GM19193 (cell line): ENCODE data around the gene PRKAR2A.

Experiments
- POLR2A ChIP-seq: IDR thresholded peaks from 4 replicates; pipeline ENCODE4 v1.6.1; 2011; ENCODE audit not compliant: insufficient read depth, insufficient read length; ENCODE audit errors: extremely low read depth

PRKAR2A gene

GRCh38 chr3:48804930-48805329 is 42.7 kb downstream of the PRKAR2A start:
- no peak for TF ChIP-seq POLR2A

GRCh38 chr3:48798998-48799397 is 48.7 kb downstream of the PRKAR2A start:
- no peak for TF ChIP-seq POLR2A

GRCh38 chr3:48797626-48798025 is 50.0 kb downstream of the PRKAR2A start:
- TF ChIP-seq POLR2A: no peak

- TF ChIP-seq POLR2A: no peak
Measured at GRCh38 chr3:48795997-48796732, 51.5 kb downstream of the PRKAR2A start.

- no peak for TF ChIP-seq POLR2A
Measured at GRCh38 chr3:48789665-48790064, 58.0 kb downstream of the PRKAR2A start.

- no peak for TF ChIP-seq POLR2A
Measured at GRCh38 chr3:48788544-48789162, 59.0 kb downstream of the PRKAR2A start.

GRCh38 chr3:48784426-48785120 is 63.1 kb downstream of the PRKAR2A start:
- TF ChIP-seq POLR2A: no peak

- no peak for TF ChIP-seq POLR2A
Measured at GRCh38 chr3:48783304-48783703, 64.4 kb downstream of the PRKAR2A start.

- no peak for TF ChIP-seq POLR2A
Measured at GRCh38 chr3:48782046-48782445, 65.6 kb downstream of the PRKAR2A start.

GRCh38 chr3:48776854-48777253 is 70.8 kb downstream of the PRKAR2A start:
- no peak for TF ChIP-seq POLR2A

GRCh38 chr3:48770192-48770502 is 77.5 kb downstream of the PRKAR2A start:
- TF ChIP-seq POLR2A: no peak

- TF ChIP-seq POLR2A: no peak
Measured at GRCh38 chr3:48765376-48765775, 82.3 kb downstream of the PRKAR2A start.

- TF ChIP-seq POLR2A: no peak
Measured at GRCh38 chr3:48762816-48763215, 84.9 kb downstream of the PRKAR2A start.

GRCh38 chr3:48759071-48759470 is 88.6 kb downstream of the PRKAR2A start:
- TF ChIP-seq POLR2A: no peak

GRCh38 chr3:48756640-48757039 is 91.0 kb downstream of the PRKAR2A start:
- no peak for TF ChIP-seq POLR2A

- TF ChIP-seq POLR2A: no peak
Measured at GRCh38 chr3:48750856-48751255, 96.8 kb downstream of the PRKAR2A start.
